Measurements from ENCODE around the gene ARSA.

The ARSA gene

DNA sequence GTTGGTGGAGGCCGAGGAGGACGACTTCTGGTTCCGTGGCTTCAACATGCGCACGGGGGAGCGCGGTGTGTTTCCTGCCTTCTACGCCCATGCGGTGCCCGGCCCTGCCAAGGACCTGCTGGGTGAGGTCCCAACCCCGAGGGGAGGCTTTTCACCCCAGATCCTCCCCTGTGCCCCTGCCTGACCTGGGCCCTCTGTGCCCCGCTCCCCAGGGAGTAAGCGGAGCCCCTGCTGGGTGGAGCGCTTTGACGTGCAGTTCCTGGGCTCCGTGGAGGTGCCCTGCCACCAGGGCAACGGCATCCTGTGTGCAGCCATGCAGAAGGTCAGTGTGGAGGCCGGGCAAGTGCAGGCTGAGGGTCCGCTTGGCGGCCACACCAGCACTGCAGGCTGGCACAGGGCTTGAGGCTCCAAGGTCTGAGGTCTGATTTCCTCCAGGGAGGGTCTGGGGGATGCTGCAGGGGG is 22.3 kb downstream of the ARSA start:
- TF ChIP-seq PAX5 (IDR thresholded peaks at IDR 0.05; ENCODE audit: insufficient read depth, low read length, severe bottlenecking) (no peak), POLR2A (IDR thresholded peaks at IDR 0.05; ENCODE audit: low read depth, low read length) (no peak), TAF1 (IDR thresholded peaks at IDR 0.05; ENCODE audit: low read depth, low read length) (no peak), POU2F2 (IDR thresholded peaks at IDR 0.05; ENCODE audit: low read depth, low read length) (no peak), POLR2AphosphoS5 (IDR thresholded peaks at IDR 0.05; ENCODE audit: low read depth, low read length) (no peak), SPI1 (IDR thresholded peaks at IDR 0.05; ENCODE audit: low read depth, low read length) (no peak)
- FAIRE-seq (no peak), DNase-seq (ENCODE audit: insufficient read length, low spot score) (no peak)

DNA sequence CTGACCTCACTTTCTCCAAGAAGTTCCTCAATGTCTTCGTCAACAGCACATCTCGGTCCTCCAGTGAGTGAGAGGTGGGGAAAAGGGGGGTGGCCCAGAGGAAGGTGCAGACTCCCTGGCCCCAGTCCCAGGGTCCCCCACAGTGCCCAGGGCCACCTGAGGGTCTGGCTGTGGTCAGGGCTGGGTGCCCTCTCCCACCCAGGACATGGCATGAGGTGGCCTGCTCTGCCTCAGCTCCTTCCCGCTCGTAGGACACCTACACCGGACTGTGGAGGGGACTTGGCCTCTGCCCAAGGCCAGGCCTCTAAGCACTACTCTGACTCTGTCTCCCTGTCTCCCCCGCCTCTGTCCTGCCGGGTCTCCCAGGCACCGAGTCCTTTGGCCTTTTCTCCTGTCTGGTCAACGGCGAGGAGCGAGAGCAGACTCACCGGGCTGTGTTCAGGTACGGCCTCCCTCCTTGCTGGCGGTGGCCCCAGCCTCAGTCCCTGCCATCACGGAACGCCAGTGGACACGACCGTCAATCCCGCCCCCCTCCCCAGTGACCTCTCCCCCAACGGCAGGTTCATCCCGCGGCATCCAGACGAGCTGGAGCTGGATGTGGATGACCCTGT is 22.8 kb downstream of the ARSA start:
- DNase-seq (ENCODE audit: insufficient read length, low spot score) (no peak), FAIRE-seq (no peak)
- TF ChIP-seq POLR2A (IDR thresholded peaks at IDR 0.05; ENCODE audit: low read depth, low read length) (no peak), PAX5 (IDR thresholded peaks at IDR 0.05; ENCODE audit: insufficient read depth, low read length, severe bottlenecking) (no peak), SPI1 (IDR thresholded peaks at IDR 0.05; ENCODE audit: low read depth, low read length) (no peak), POU2F2 (IDR thresholded peaks at IDR 0.05; ENCODE audit: low read depth, low read length) (no peak), POLR2AphosphoS5 (IDR thresholded peaks at IDR 0.05; ENCODE audit: low read depth, low read length) (no peak), TAF1 (IDR thresholded peaks at IDR 0.05; ENCODE audit: low read depth, low read length) (no peak)

DNA sequence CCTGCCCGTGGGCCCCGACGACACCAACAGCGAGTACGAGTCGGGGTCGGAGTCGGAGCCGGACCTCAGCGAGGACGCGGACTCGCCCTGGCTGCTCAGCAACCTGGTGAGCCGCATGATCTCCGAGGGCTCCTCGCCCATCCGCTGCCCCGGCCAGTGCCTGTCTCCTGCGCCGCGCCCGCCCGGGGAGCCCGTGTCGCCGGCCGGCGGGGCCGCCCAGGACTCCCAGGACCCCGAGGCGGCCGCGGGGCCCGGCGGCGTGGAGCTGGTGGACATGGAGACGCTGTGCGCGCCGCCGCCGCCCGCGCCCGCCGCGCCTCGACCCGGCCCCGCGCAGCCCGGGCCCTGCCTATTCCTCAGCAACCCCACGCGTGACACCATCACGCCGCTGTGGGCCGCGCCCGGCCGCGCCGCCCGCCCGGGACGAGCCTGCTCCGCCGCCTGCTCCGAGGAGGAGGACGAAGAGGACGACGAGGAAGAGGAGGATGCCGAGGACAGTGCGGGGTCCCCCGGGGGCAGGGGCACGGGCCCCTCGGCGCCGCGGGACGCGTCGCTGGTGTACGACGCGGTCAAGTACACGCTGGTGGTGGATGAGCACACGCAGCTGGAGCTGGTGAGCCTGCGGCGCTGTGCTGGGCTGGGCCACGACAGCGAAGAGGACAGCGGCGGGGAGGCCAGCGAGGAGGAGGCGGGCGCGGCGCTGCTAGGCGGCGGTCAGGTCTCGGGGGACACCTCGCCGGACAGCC is 23.5 kb downstream of the ARSA start:
- no peak for TF ChIP-seq SPI1 (IDR thresholded peaks at IDR 0.05; ENCODE audit: low read depth, low read length)
- TF ChIP-seq PAX5 (IDR thresholded peaks at IDR 0.05; ENCODE audit: insufficient read depth, low read length, severe bottlenecking), result no peak
- no peak for TF ChIP-seq POU2F2 (IDR thresholded peaks at IDR 0.05; ENCODE audit: low read depth, low read length)
- TF ChIP-seq POLR2AphosphoS5 (IDR thresholded peaks at IDR 0.05; ENCODE audit: low read depth, low read length), result no peak
- no peak for TF ChIP-seq POLR2A (IDR thresholded peaks at IDR 0.05; ENCODE audit: low read depth, low read length)
- TF ChIP-seq TAF1 (IDR thresholded peaks at IDR 0.05; ENCODE audit: low read depth, low read length), result no peak
- no peak for FAIRE-seq
- DNase-seq (ENCODE audit: insufficient read length, low spot score), result no peak

DNA sequence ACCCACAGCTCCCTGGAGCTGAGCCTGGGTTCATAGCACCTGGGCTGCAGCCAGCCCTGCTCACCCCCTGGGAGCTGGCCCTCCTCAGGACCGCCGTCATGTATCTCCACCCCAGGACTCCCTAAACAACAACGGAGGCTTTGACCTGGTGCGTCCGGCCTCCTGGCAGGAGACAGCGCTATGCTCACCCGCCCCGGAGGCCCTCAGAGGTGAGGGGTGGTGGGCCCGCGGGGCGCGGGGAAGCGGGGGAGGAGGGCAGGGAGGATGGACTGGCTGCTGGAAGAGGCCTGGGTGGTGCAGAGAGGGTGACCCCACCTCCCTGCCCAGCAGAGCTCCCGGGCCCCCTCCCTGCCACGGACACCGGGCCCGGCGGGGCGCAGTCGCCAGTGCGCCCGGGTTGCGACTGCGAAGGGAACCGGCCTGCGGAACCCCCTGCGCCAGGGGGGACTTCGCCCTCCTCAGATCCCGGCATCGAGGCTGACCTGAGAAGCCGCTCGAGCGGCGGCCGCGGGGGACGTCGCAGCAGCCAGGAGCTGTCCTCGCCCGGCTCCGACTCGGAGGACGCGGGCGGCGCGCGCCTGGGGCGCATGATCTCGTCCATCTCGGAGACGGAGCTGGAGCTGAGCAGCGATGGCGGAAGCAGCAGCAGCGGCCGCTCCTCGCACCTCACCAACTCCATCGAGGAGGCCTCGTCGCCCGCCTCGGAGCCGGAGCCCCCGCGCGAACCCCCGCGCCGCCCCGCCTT is 24.3 kb downstream of the ARSA start:
- FAIRE-seq (no peak), DNase-seq (ENCODE audit: insufficient read length, low spot score) (no peak)
- TF ChIP-seq POU2F2 (IDR thresholded peaks at IDR 0.05; ENCODE audit: low read depth, low read length), result no peak
- TF ChIP-seq POLR2A (IDR thresholded peaks at IDR 0.05; ENCODE audit: low read depth, low read length), result no peak
- TF ChIP-seq PAX5 (IDR thresholded peaks at IDR 0.05; ENCODE audit: insufficient read depth, low read length, severe bottlenecking), result no peak
- no peak for TF ChIP-seq SPI1 (IDR thresholded peaks at IDR 0.05; ENCODE audit: low read depth, low read length)
- TF ChIP-seq TAF1 (IDR thresholded peaks at IDR 0.05; ENCODE audit: low read depth, low read length), result no peak
- no peak for TF ChIP-seq POLR2AphosphoS5 (IDR thresholded peaks at IDR 0.05; ENCODE audit: low read depth, low read length)

DNA sequence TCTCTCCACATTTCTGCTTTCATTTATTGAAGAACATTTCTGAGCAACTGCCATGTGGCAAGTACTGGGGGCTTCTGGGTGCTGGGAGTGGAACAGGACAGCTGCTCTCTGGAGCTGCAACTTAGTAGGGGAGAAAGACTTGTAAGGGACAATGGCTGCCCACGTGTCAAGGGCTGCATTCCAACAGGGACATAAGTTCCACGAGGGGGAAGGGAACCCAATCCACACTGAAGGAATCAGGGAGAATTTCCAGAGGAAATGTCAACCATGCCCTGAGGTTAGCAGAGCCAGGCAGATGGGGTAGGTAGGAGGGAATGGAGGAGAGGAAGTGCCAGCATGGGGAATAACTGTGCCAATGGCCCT is 25.6 kb downstream of the ARSA start:
- no peak for TF ChIP-seq SPI1 (IDR thresholded peaks at IDR 0.05; ENCODE audit: low read depth, low read length)
- TF ChIP-seq PAX5 (IDR thresholded peaks at IDR 0.05; ENCODE audit: insufficient read depth, low read length, severe bottlenecking), result no peak
- no peak for TF ChIP-seq POU2F2 (IDR thresholded peaks at IDR 0.05; ENCODE audit: low read depth, low read length)
- no peak for TF ChIP-seq POLR2A (IDR thresholded peaks at IDR 0.05; ENCODE audit: low read depth, low read length)
- TF ChIP-seq TAF1 (IDR thresholded peaks at IDR 0.05; ENCODE audit: low read depth, low read length), result no peak
- TF ChIP-seq POLR2AphosphoS5 (IDR thresholded peaks at IDR 0.05; ENCODE audit: low read depth, low read length), result no peak
- no peak for DNase-seq (ENCODE audit: insufficient read length, low spot score)
- FAIRE-seq, result no peak

DNA sequence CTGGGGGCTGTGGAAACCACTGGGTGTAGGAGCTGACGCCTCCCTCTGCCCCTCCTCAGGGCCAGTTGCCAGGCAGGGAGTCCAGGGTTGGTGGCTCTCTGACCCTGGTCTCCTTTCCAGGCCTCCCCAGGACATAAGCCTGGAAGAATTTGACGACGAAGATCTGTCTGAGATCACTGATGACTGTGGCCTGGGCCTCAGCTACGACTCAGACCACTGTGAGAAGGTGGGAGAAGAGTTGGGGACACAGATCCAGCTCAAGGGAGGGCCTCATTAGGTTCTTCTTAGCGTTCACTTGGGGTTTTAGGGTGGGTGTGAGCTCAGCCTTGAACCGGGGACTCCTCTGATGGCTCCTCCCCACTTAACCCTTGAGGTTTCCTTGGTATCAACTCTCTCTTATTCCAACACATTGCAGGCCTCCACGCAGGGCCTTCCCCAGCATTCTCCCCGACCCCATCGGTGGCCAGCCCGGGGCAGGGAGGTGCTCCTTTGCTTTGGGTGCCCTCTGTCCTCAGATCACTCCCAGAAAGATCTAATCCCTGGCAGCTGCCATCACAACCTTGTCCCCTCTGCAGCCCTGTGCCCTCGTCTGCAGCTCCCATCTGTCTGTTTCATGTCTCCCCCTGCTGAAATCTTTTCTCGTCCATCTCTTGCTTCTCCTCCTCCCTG is 26.1 kb downstream of the ARSA start:
- TF ChIP-seq PAX5 (IDR thresholded peaks at IDR 0.05; ENCODE audit: insufficient read depth, low read length, severe bottlenecking), result no peak
- TF ChIP-seq POLR2AphosphoS5 (IDR thresholded peaks at IDR 0.05; ENCODE audit: low read depth, low read length), result no peak
- TF ChIP-seq POLR2A (IDR thresholded peaks at IDR 0.05; ENCODE audit: low read depth, low read length), result no peak
- no peak for TF ChIP-seq TAF1 (IDR thresholded peaks at IDR 0.05; ENCODE audit: low read depth, low read length)
- TF ChIP-seq SPI1 (IDR thresholded peaks at IDR 0.05; ENCODE audit: low read depth, low read length), result no peak
- no peak for TF ChIP-seq POU2F2 (IDR thresholded peaks at IDR 0.05; ENCODE audit: low read depth, low read length)
- DNase-seq (ENCODE audit: insufficient read length, low spot score) (no peak), FAIRE-seq (no peak)

- FAIRE-seq (no peak), DNase-seq (ENCODE audit: insufficient read length, low spot score) (no peak)
- TF ChIP-seq POU2F2 (IDR thresholded peaks at IDR 0.05; ENCODE audit: low read depth, low read length) (no peak), PAX5 (IDR thresholded peaks at IDR 0.05; ENCODE audit: insufficient read depth, low read length, severe bottlenecking) (no peak), SPI1 (IDR thresholded peaks at IDR 0.05; ENCODE audit: low read depth, low read length) (no peak), POLR2AphosphoS5 (IDR thresholded peaks at IDR 0.05; ENCODE audit: low read depth, low read length) (no peak), TAF1 (IDR thresholded peaks at IDR 0.05; ENCODE audit: low read depth, low read length) (no peak), POLR2A (IDR thresholded peaks at IDR 0.05; ENCODE audit: low read depth, low read length) (no peak)
Observed at GRCh38 chr22:50600967-50601668, 26.8 kb downstream of the ARSA start.

DNA sequence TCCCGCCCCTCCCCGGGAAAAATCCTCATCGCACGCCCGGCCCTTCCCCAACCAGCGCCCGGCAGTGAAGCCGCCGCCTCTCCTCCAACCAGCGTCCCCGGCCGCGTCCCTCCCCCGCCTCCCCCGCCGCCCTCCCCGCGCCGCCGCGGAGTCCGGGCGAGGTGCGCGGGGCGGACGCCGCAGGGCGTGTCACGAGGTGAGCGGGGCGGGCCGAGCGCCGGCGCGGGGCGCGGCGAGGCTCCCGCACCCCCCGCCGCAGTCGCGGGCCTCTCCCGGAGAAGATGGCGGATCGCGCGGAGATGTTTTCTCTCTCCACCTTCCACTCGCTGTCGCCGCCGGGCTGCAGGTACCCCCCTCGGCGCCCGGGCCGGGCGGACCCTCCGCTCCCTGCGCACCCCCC is 27.4 kb downstream of the ARSA start, which contains the start of gene MAPK8IP2:
TSS of gene MAPK8IP2 (plus strand) at position 256 of the 400 bp plus-strand sequence. CDS start at position 282, 26 bp downstream.
- peak; percentile 52 for DNase-seq (ENCODE audit: insufficient read length, low spot score)
- TF ChIP-seq PAX5 (IDR thresholded peaks at IDR 0.05; ENCODE audit: insufficient read depth, low read length, severe bottlenecking) (no peak), POU2F2 (IDR thresholded peaks at IDR 0.05; ENCODE audit: low read depth, low read length) (no peak), SPI1 (IDR thresholded peaks at IDR 0.05; ENCODE audit: low read depth, low read length) (no peak), TAF1 (IDR thresholded peaks at IDR 0.05; ENCODE audit: low read depth, low read length) (no peak), POLR2A (IDR thresholded peaks at IDR 0.05; ENCODE audit: low read depth, low read length) (no peak), POLR2AphosphoS5 (IDR thresholded peaks at IDR 0.05; ENCODE audit: low read depth, low read length) (no peak)
- no peak for FAIRE-seq

All from GM12891 (cell line).